ENCODE data around the gene AKR7A2.
"Not testable (repeated sequence)": the region's sequence is repeated elsewhere in the genome, so short reads cannot be mapped to it uniquely, and the experiment has no call there.

AKR7A2 gene

GRCh38 chr1:19294638-19295037 lies 17.3 kb downstream of the AKR7A2 start:
- no peak for DNase-seq

- no peak for DNase-seq
Observed at GRCh38 chr1:19289244-19289643, 22.7 kb downstream of the AKR7A2 start.

- DNase-seq = peak; percentile 38
Observed at GRCh38 chr1:19288324-19289241, 23.4 kb downstream of the AKR7A2 start, which contains the start of gene AKR7A3. TSS of gene AKR7A3 (minus strand) at chr1:19288770. CDS start at chr1:19288709, 61 bp downstream.

- DNase-seq = no peak
Observed at GRCh38 chr1:19287436-19288185, 24.3 kb downstream of the AKR7A2 start.

- not testable (repeated sequence) for DNase-seq
Observed at GRCh38 chr1:19285807-19286206, 26.1 kb downstream of the AKR7A2 start.

GRCh38 chr1:19285366-19285765 lies 26.6 kb downstream of the AKR7A2 start:
- DNase-seq = not testable (repeated sequence)

- no peak for DNase-seq
Observed at GRCh38 chr1:19284881-19285280, 27.1 kb downstream of the AKR7A2 start.

GRCh38 chr1:19283891-19284290 lies 28.1 kb downstream of the AKR7A2 start:
- no peak for DNase-seq

- DNase-seq = no peak
Observed at GRCh38 chr1:19274636-19275035, 37.3 kb downstream of the AKR7A2 start.

GRCh38 chr1:19273844-19274531 lies 38.0 kb downstream of the AKR7A2 start:
- not testable (repeated sequence) for DNase-seq

GRCh38 chr1:19273106-19273843 lies 38.7 kb downstream of the AKR7A2 start:
- no peak for DNase-seq

GRCh38 chr1:19272064-19272463 lies 39.9 kb downstream of the AKR7A2 start:
- no peak for DNase-seq

GRCh38 chr1:19270343-19270730 lies 41.6 kb downstream of the AKR7A2 start:
- DNase-seq = not testable (repeated sequence)

GRCh38 chr1:19269427-19270342 lies 42.3 kb downstream of the AKR7A2 start:
- not testable (repeated sequence) for DNase-seq

- no peak for DNase-seq
Observed at GRCh38 chr1:19268445-19268844, 43.5 kb downstream of the AKR7A2 start.

GRCh38 chr1:19262744-19263143 lies 49.2 kb downstream of the AKR7A2 start:
- DNase-seq = no peak

GRCh38 chr1:19262047-19262446 lies 49.9 kb downstream of the AKR7A2 start:
- no peak for DNase-seq

- no peak for DNase-seq
Observed at GRCh38 chr1:19260211-19261138, 51.5 kb downstream of the AKR7A2 start.

- DNase-seq = no peak
Observed at GRCh38 chr1:19258353-19258752, 53.6 kb downstream of the AKR7A2 start.
